Measurements from ENCODE around the gene MAST3. TPM values are rescaled to one million over a fixed set of nuclear protein-coding genes. Genes with fewer than 3 reads are reported as not detected.

Gene MAST3
- total RNA-seq, 4 donors from 2014 or later, result 0.66 to 2.8 (median 1.6) TPM

- peak overlapping the region in 2 of 4 donors; percentile 78 to 100 for H3K27ac ChIP-seq
- no peaks in the 10 kb centered on the region for H3K9me3 ChIP-seq
- TF ChIP-seq CTCF (IDR thresholded peaks at IDR 0.05 in 4 of 5, conservative IDR thresholded peaks at IDR 0.05 in 1 of 5) (no peak), POLR2A (IDR thresholded peaks at IDR 0.05) (no peak)
- peaks cover 37 to 50% of the 10 kb centered on the region in 2 donors for H3K4me1 ChIP-seq
- no peaks in the 10 kb centered on the region for H3K36me3 ChIP-seq
- in situ Hi-C loops (cut with MboI; ENCODE audit: low sequenced_read_pairs in 4 of 4) (no loop called here), intact Hi-C loops (cut with DNase I; ENCODE audit: low total_unique reads) (loop anchor here (10.0 kb wide), 1 partner anchor 151 kb away; the partner anchor contains the start of gene ARRDC2)
- DNase-seq (no peak), ATAC-seq (no peak)
- no peak overlapping the region for H3K4me3 ChIP-seq
- no peaks in the 10 kb centered on the region for H3K27me3 ChIP-seq
Observed at GRCh38 chr19:18155095-18156087, 57.8 kb downstream of the MAST3 start.

GRCh38 chr19:18156268-18156667 lies 58.7 kb downstream of the MAST3 start:
- H3K4me1 ChIP-seq, result peaks cover 37 to 57% of the 10 kb centered on the region in 2 donors
- ATAC-seq (no peak), DNase-seq (no peak)
- in situ Hi-C loops (cut with MboI; ENCODE audit: low sequenced_read_pairs in 4 of 4) (no loop called here), intact Hi-C loops (cut with DNase I; ENCODE audit: low total_unique reads) (loop anchor here (10.0 kb wide), 1 partner anchor 151 kb away; the partner anchor contains the start of gene ARRDC2)
- H3K9me3 ChIP-seq, result no peaks in the 10 kb centered on the region
- H3K27ac ChIP-seq, result peak overlapping the region; percentile 58 to 100 (median 73)
- H3K4me3 ChIP-seq, result no peak overlapping the region
- no peaks in the 10 kb centered on the region for H3K27me3 ChIP-seq
- H3K36me3 ChIP-seq, result no peaks in the 10 kb centered on the region
- TF ChIP-seq CTCF (IDR thresholded peaks at IDR 0.05 in 4 of 5, conservative IDR thresholded peaks at IDR 0.05 in 1 of 5) (no peak), POLR2A (IDR thresholded peaks at IDR 0.05) (no peak)

GRCh38 chr19:18156841-18157464 lies 59.4 kb downstream of the MAST3 start:
- Histone ChIP-seq H3K27me3 (no peaks in the 10 kb centered on the region), H3K4me3 (no peak overlapping the region), H3K36me3 (peaks cover 0 to under 1% of the 10 kb centered on the region in 2 donors), H3K27ac (peak overlapping the region; percentile 58 to 100 (median 73)), H3K9me3 (no peaks in the 10 kb centered on the region), H3K4me1 (peaks cover 34 to 57% of the 10 kb centered on the region in 2 donors)
- peak in 1 of 2 donors; percentile 8 for ATAC-seq
- in situ Hi-C loops (cut with MboI; ENCODE audit: low sequenced_read_pairs in 4 of 4), result no loop called here
- DNase-seq, result peak in 1 of 2 donors; percentile 85
- intact Hi-C loops (cut with DNase I; ENCODE audit: low total_unique reads), result loop anchor here (10.0 kb wide), 1 partner anchor 152 kb away; the partner anchor contains the start of gene ARRDC2
- TF ChIP-seq CTCF (IDR thresholded peaks at IDR 0.05 in 4 of 5, conservative IDR thresholded peaks at IDR 0.05 in 1 of 5), result no peak
- no peak for TF ChIP-seq POLR2A (IDR thresholded peaks at IDR 0.05)

- H3K4me3 ChIP-seq, result no peak overlapping the region
- no peaks in the 10 kb centered on the region for H3K27me3 ChIP-seq
- DNase-seq (peak in 1 of 2 donors; percentile 66), ATAC-seq (no peak)
- peaks cover 32 to 55% of the 10 kb centered on the region in 2 donors for H3K4me1 ChIP-seq
- peak overlapping the region; percentile 58 to 100 (median 73) for H3K27ac ChIP-seq
- H3K36me3 ChIP-seq, result peaks cover 0 to 6% of the 10 kb centered on the region in 2 donors
- TF ChIP-seq CTCF (IDR thresholded peaks at IDR 0.05 in 4 of 5, conservative IDR thresholded peaks at IDR 0.05 in 1 of 5) (no peak), POLR2A (IDR thresholded peaks at IDR 0.05) (no peak)
- in situ Hi-C loops (cut with MboI; ENCODE audit: low sequenced_read_pairs in 4 of 4), result no loop called here
- no peaks in the 10 kb centered on the region for H3K9me3 ChIP-seq
- intact Hi-C loops (cut with DNase I; ENCODE audit: low total_unique reads), result loop anchor here (10.0 kb wide), 1 partner anchor 153 kb away; the partner anchor contains the start of gene ARRDC2
Observed at GRCh38 chr19:18157465-18158063, 60.0 kb downstream of the MAST3 start.
